ENCODE measurements around the gene GJD3. TPM values are rescaled to one million over a fixed set of nuclear protein-coding genes. Genes with fewer than 3 reads are reported as not detected.

The GJD3 gene
- total and polyA plus RNA-seq, 9 of the 15 experiments (the other 6 are each of a cell fraction or from before 2014, with no cell fraction given), result 0.17 to 0.38 TPM; not detected in 7

DNA sequence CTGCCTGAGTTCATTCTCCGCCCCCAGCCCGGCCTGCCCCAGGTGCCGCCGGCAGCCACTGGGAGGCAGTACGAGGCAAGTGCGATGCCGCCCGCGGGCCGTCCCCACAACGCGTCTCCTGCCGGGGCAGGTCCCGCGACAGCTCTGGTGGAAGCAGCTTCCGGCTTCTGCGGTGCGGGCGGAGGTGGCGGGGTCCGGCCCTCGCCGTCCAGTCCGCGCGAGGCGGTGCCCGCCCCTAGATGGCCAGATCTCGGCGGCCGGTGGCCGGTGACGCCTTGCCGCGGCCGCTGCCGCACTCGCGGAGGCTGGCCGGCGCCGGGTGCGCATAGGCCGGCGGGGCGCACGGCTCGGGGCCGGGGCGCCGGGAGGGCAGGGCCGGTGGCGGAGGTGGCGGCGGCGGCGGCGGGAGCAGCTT is 1.8 kb downstream of the GJD3 start (continued):
- peak; percentile 17 for TF ChIP-seq TAF1 (IDR thresholded peaks at IDR 0.05; ENCODE audit: control insufficient read depth, extremely low read depth, insufficient read depth, low read length, severe bottlenecking)
- TF ChIP-seq POLR2A (conservative IDR thresholded peaks at IDR 0.05), result peak; percentile 42; the same call in 1 of the 2 replicates
- TF ChIP-seq PTBP1 (IDR thresholded peaks at IDR 0.05; ENCODE audit: low read depth, low read length), result 0 out of 2 replicates have a peak, but pooled peaks have one; percentile 27
- no peak for TF ChIP-seq SUPT5H (IDR thresholded peaks at IDR 0.05)
- TF ChIP-seq, protein P1, sequence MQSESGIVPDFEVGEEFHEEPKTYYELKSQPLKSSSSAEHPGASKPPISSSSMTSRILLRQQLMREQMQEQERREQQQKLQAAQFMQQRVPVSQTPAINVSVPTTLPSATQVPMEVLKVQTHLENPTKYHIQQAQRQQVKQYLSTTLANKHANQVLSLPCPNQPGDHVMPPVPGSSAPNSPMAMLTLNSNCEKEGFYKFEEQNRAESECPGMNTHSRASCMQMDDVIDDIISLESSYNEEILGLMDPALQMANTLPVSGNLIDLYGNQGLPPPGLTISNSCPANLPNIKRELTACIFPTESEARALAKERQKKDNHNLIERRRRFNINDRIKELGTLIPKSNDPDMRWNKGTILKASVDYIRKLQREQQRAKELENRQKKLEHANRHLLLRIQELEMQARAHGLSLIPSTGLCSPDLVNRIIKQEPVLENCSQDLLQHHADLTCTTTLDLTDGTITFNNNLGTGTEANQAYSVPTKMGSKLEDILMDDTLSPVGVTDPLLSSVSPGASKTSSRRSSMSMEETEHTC (IDR thresholded peaks at IDR 0.05), result no peak
- TF ChIP-seq ETV5 (CRISPR knock-in tag; IDR thresholded peaks at IDR 0.05; ENCODE audit: low read depth), result peak; percentile 60; the same call in 1 of the 2 replicates
- TF ChIP-seq ZNF239 (CRISPR knock-in tag; IDR thresholded peaks at IDR 0.05), result no peak
- peak; percentile 95 for TF ChIP-seq L3MBTL2 (IDR thresholded peaks at IDR 0.05)
- TF ChIP-seq PHF20 (IDR thresholded peaks at IDR 0.05; ENCODE audit: partially characterized antibody), result peak; percentile 27
- no peak for TF ChIP-seq ZEB2 (IDR thresholded peaks at IDR 0.05)
- TF ChIP-seq ESRRA (IDR thresholded peaks at IDR 0.05; ENCODE audit: borderline replicate concordance, low read depth), result peak; percentile 53; the same call in 1 of the 2 replicates
- no peak for TF ChIP-seq CBX2 (IDR thresholded peaks at IDR 0.05; ENCODE audit: insufficient read depth, low read length, poor library complexity, severe bottlenecking)
- TF ChIP-seq HNRNPLL (IDR thresholded peaks at IDR 0.05; ENCODE audit: low read depth, low read length, poor library complexity, severe bottlenecking), result peak; percentile 88
- TF ChIP-seq, protein P2, sequence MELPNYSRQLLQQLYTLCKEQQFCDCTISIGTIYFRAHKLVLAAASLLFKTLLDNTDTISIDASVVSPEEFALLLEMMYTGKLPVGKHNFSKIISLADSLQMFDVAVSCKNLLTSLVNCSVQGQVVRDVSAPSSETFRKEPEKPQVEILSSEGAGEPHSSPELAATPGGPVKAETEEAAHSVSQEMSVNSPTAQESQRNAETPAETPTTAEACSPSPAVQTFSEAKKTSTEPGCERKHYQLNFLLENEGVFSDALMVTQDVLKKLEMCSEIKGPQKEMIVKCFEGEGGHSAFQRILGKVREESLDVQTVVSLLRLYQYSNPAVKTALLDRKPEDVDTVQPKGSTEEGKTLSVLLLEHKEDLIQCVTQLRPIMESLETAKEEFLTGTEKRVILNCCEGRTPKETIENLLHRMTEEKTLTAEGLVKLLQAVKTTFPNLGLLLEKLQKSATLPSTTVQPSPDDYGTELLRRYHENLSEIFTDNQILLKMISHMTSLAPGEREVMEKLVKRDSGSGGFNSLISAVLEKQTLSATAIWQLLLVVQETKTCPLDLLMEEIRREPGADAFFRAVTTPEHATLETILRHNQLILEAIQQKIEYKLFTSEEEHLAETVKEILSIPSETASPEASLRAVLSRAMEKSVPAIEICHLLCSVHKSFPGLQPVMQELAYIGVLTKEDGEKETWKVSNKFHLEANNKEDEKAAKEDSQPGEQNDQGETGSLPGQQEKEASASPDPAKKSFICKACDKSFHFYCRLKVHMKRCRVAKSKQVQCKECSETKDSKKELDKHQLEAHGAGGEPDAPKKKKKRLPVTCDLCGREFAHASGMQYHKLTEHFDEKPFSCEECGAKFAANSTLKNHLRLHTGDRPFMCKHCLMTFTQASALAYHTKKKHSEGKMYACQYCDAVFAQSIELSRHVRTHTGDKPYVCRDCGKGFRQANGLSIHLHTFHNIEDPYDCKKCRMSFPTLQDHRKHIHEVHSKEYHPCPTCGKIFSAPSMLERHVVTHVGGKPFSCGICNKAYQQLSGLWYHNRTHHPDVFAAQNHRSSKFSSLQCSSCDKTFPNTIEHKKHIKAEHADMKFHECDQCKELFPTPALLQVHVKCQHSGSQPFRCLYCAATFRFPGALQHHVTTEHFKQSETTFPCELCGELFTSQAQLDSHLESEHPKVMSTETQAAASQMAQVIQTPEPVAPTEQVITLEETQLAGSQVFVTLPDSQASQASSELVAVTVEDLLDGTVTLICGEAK (IDR thresholded peaks at IDR 0.05), result peak; percentile 48
- TF ChIP-seq, protein P2 (CRISPR knock-in tag; IDR thresholded peaks at IDR 0.05), result no peak
- TF ChIP-seq, protein P3, sequence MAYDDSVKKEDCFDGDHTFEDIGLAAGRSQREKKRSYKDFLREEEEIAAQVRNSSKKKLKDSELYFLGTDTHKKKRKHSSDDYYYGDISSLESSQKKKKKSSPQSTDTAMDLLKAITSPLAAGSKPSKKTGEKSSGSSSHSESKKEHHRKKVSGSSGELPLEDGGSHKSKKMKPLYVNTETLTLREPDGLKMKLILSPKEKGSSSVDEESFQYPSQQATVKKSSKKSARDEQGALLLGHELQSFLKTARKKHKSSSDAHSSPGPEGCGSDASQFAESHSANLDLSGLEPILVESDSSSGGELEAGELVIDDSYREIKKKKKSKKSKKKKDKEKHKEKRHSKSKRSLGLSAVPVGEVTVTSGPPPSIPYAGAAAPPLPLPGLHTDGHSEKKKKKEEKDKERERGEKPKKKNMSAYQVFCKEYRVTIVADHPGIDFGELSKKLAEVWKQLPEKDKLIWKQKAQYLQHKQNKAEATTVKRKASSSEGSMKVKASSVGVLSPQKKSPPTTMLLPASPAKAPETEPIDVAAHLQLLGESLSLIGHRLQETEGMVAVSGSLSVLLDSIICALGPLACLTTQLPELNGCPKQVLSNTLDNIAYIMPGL (CRISPR knock-in tag; IDR thresholded peaks at IDR 0.05), result 0 out of 2 replicates have a peak, but pooled peaks have one; percentile 51

Data from K562 (cell line).